NB4 (cell line): ENCODE data around the gene DIP2C.
"Not testable (repeated sequence)": the region's sequence is repeated elsewhere in the genome, so short reads cannot be mapped to it uniquely, and the experiment has no call there.

Experiments used
- DNase-seq: peaks from one replicate; pipeline ENCODE4 v3.0.0; 2010; ENCODE audit warnings: low read depth
- H3K4me3 ChIP-seq: one replicate; pipeline ENCODE4 v1.5.1; 2011; ENCODE audit warnings: mild to moderate bottlenecking, low read depth, low read length, moderate library complexity
- MYC ChIP-seq: IDR thresholded peaks from 2 replicates; pipeline ENCODE4 v1.6.1; 2011; ENCODE audit warnings: low read depth, low read length
- POLR2A ChIP-seq: IDR thresholded peaks from 2 replicates; pipeline ENCODE4 v1.6.1; 2011; ENCODE audit warnings: mild to moderate bottlenecking; ENCODE audit not compliant: insufficient read length; ENCODE audit errors: extremely low read depth
- TF ChIP-seq, protein P1 (sequence below): IDR thresholded peaks from one replicate; pipeline ENCODE4 v1.5.1; 2012; ENCODE audit warnings: low read depth, low read length
- TF ChIP-seq, protein P2 (sequence below): IDR thresholded peaks from 2 replicates; pipeline ENCODE4 v1.6.1; 2011; ENCODE audit warnings: low read depth, low read length

DIP2C gene

DNA sequence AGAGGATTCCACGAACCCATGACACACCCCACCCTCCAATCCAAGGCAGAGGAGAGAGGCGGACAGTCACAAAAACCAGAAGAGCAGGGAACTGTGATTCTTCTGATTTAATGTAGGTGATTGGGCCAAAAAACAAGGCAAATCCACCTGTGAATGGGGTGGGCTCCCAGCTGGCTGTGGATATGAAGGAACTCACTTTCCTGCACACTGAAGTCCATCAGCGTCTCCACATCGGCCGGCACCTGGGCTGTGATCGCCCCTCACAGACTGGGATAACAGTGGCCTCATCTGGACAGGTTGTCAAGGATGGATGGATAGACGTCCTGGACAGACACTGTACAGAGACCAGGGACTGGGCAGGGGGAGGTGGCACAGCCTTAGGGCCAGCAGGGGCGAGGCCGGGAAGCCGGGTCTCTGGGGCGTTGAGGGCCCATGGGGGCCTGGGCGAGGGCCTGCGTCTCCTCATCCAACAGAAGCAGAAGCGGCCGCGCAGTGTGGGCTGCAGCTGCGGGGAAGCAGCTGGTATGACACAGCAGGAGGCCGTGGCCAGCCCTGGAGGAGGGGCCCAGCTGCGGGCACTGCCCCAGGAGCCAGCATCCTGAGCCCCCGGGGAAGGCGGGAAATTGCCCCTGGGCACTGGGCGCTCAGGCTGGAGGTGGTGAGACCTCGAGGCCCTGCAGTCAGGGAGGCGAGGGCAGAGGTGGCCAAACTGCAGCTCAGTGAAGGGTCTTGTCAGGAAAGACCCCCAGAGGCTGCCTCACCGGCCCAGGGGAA, 54.2 kb downstream of the DIP2C start:
- DNase-seq = peak; percentile 18
- TF ChIP-seq, protein P1, sequence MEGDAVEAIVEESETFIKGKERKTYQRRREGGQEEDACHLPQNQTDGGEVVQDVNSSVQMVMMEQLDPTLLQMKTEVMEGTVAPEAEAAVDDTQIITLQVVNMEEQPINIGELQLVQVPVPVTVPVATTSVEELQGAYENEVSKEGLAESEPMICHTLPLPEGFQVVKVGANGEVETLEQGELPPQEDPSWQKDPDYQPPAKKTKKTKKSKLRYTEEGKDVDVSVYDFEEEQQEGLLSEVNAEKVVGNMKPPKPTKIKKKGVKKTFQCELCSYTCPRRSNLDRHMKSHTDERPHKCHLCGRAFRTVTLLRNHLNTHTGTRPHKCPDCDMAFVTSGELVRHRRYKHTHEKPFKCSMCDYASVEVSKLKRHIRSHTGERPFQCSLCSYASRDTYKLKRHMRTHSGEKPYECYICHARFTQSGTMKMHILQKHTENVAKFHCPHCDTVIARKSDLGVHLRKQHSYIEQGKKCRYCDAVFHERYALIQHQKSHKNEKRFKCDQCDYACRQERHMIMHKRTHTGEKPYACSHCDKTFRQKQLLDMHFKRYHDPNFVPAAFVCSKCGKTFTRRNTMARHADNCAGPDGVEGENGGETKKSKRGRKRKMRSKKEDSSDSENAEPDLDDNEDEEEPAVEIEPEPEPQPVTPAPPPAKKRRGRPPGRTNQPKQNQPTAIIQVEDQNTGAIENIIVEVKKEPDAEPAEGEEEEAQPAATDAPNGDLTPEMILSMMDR = no peak
- TF ChIP-seq MYC (no peak), POLR2A (no peak)
- TF ChIP-seq, protein P2, sequence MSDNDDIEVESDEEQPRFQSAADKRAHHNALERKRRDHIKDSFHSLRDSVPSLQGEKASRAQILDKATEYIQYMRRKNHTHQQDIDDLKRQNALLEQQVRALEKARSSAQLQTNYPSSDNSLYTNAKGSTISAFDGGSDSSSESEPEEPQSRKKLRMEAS = no peak
- H3K4me3 ChIP-seq = no peak overlapping the region

DNA sequence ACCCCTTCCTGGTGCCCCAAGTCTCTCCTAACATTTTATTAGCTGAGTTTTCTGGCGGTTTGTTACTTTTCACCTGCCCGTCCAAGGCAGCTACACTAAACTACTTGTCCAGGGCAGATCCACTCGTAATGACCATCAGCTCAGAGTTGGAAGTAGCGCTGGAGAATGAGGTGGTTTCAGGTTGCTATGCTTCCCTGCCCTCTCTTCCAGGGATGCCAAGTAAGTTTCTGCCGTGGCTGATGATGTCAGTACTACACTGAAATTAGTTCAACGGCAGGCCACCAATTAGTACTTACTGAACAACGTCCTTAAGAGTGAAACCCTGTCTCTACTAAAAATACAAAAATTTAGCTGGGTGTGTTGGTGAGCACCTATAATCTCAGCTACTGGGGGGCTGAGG, 55.2 kb downstream of the DIP2C start:
- no peak overlapping the region for H3K4me3 ChIP-seq
- DNase-seq = no peak
- TF ChIP-seq, protein P2 = no peak
- no peak for TF ChIP-seq POLR2A
- TF ChIP-seq, protein P1 = no peak
- TF ChIP-seq MYC = no peak

DNA sequence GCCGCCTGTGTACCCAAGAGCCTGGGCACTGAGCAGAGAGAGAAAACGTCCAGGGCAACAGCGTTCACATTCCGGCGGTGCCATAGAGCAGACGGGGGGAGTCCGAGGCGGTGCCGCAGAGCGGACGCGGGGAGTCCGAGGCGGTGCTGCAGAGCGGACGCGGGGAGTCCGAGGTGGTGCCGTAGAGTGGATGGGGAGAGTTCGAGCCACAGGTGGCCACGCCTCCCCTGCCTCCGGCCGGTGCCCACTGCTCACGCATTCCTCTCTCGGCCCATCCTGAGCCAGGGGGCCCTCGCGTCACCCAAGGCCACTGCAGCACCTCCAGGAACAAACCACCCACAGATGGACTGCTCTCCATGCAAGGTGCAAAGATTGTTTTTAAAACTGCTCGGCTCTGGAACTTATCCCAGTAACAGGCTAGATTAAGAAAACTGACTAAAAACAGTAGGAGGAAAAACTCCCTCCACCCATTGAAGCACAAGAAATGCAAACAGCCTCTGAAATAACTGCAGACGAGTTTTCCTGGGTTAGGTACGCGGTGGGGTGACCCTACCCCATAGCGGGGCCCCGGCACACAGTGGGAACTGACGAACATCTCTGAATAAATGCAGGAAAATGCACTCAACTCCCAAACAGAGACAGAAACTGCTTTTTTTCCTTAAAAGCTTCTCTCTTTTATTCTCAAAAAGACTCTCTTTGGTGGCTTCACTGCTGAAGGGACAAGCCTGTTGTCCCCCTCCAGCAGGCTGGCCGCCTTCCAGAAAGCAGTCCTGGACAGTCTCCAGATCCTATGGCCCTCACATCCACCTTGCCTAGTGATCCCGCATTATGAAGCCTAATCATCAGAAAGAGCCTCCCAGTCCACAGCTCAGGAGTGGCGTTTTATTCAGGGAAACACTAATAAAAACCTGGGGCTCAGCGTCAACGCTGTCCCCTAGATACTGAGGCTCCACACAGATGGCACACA, 55.9 kb downstream of the DIP2C start:
- TF ChIP-seq, protein P1 = no peak
- TF ChIP-seq POLR2A (no peak), MYC (no peak)
- TF ChIP-seq, protein P2 = no peak
- no peak overlapping the region for H3K4me3 ChIP-seq
- no peak for DNase-seq

DNA sequence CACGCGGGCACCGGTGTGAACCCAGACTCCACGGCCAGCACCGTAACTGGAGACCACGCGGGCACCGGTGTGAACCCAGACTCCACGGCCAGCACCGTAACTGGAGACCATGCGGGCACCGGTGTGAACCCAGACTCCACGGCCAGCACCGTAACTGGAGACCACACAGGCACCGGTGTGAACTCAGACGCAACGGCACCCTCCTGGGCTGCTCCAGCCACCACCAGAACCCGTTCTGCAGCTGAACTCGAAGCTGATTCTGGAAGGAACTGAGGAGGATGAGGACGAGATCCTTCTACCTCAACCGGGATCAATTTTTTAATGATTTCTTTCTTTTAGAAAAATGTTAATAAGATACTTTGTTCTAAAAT, 56.7 kb downstream of the DIP2C start:
- DNase-seq = not testable (repeated sequence)

DNA sequence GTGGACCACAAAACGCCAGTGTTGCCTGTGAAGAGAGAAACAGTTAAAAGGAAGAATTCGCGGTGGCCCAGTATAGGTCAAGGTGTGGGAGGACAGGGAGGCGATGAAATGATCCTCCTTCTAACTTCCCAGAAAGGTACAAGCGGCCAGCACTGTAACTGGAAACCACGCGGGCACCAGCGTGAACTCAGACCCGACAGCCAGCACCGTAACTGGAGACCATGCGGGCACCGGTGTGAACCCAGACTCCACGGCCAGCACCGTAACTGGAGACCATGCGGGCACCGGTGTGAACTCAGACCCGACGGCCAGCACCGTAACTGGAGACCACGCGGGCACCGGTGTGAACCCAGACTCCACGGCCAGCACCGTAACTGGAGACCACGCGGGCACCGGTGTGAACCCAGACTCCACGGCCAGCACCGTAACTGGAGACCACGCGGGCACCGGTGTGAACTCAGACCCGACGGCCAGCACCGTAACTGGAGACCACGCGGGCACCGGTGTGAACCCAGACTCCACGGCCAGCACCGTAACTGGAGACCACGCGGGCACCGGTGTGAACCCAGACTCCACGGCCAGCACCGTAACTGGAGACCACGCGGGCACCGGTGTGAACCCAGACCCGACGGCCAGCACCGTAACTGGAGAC, 57.2 kb downstream of the DIP2C start:
- DNase-seq, H3K4me3 ChIP-seq: not testable (repeated sequence)

More for the DNA sequence above, 56.7 kb downstream of the DIP2C start:
- not testable (repeated sequence) for H3K4me3 ChIP-seq

DNA sequence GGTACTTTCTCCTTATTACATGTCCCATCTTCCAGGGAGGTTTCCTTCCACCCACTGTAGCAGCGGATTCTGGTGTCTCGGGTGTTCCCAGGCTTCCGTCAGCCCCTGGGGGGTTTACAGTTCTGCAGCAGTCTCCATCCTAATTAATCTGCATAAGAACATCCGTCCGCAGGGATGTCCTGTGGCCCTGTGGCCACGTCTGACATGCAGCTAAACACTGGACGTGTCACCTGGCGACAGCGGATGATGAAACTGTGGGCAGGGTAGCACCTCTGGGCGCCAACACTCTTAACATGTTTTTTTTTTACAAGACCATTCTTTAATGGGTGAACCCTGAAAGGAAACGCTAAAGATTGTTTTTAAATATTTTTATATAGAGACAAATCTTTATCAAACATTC, 58.2 kb downstream of the DIP2C start:
- H3K4me3 ChIP-seq = no peak overlapping the region
- DNase-seq = no peak
- TF ChIP-seq MYC = no peak
- no peak for TF ChIP-seq POLR2A
- TF ChIP-seq, protein P2 = no peak
- TF ChIP-seq, protein P1 = no peak
